CD4-positive, alpha-beta T cell treated with Interferon alpha-2 for 1 hour (primary cell): ENCODE results near the gene YWHAB.
"Not testable (repeated sequence)": the region's sequence is repeated elsewhere in the genome, so short reads cannot be mapped to it uniquely, and the experiment has no call there.

Experiments used
- DNase-seq, 2 donors: peaks; one replicate each; pipeline ENCODE4 v3.0.0-alpha.2; 2020 to 2022

Gene YWHAB

DNA sequence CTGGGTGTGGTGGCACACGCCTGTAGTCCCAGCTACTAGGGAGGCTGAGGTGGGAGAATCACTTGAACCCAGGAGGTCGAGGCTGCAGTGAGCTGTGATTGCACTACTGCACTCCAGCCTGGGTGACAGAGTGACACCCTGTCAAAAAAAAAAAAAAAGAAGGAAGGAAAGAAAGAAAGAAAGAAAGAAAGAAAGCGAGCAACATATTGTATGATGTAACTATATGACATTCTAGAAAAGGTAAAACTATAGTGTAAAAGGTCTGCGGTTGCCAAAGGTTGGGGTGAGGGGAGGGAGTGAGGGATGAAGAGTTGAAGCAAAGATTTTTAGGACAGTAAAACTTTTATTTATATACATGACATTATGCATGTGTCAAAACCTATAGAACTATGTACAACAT, 3.1 kb upstream of the YWHAB start:
- DNase-seq, result not testable (repeated sequence)

DNA sequence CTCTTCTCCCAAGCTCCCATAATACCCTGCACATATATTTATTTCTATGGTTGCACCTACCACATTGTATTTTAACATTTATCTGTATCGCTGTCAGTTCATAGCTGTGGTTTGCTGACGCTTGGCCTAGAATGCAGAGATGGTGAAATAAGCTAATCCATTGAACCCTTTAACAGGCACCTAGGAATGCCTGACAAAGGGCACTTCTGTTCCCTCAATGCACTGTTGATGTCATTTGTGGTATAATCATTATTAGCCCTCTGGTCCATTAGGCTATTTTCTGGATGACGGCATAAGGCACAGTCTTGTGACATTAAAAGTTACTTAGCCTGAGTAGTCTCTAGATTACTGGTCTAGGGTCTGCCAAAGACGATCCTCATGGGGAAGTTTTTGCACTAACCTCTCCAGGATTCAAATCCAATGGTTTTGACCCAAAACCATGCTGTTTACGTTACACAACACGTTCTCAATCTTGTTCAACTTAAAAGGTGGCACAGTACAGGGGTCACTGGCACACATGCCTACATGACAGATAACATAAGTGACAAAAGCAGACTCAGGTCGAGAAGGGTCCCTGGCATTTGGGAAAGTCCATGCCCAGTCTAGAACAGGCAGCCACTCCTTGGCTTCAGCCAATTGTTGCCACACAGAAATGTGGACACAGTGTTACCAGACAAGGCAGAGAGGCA, 2.1 kb upstream of the YWHAB start:
- DNase-seq, result no peak

DNA sequence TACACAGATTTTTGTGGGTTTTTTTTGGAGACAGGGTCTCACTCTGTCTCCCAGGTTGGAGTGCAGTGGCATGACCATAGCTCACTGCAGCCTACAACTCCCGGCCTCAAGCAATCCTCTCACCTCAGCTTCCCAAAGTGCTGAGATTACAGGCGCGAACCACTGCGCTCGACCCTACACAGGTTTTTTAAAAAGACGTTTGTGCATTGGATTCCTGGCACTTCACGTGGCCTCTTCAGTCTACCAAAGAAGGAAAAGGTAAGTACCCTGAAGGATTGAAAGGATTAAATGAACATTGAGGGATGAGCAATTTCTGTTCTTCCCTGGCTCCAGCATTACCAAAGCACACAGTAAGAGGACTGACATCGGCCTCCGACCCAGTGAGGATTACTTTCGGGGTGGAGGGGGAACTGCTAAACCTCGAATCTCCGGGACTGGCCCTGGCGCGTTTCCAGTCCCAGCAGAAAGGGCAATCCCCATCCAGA, 556 bp upstream of the YWHAB start:
- no peak for DNase-seq

DNA sequence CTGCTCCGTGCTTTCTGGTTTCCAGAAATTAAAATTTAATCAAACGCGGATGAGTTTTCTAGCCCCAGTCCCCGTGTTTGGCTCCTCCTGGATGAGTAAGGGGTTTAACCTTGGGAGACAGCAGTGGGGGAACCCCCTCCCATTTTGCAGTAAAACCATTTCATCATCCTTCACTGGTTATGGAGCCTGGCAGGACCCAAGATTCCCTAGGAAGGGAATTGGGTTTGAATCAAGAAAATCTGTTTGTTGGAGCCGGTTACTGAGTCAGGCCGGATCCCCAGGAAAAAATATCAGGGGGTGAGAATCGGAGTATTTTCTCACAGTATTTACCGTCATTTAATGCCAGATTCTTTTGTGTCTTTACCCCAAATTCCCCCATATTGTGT, 754 bp downstream of the YWHAB start:
- DNase-seq, result no peak

DNA sequence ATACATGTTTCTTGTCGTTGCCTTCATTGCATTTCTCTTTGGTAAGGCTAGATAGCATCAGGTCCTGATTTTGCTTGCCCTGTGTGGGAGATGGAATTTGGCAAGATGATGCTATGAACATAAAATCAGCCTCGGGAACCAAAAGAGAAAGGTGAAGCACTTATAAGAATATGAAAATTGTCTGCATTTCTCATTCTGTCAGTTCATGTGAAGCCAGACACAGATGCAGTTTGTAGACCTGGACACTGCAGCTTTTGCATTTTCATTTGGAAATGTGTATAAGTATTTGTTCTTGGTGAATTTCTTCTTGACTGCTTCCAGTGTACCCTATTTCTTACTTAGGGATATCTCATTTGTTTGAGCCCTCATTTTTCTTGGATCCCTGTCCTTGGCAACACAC, 1.3 kb downstream of the YWHAB start:
- no peak for DNase-seq

DNA sequence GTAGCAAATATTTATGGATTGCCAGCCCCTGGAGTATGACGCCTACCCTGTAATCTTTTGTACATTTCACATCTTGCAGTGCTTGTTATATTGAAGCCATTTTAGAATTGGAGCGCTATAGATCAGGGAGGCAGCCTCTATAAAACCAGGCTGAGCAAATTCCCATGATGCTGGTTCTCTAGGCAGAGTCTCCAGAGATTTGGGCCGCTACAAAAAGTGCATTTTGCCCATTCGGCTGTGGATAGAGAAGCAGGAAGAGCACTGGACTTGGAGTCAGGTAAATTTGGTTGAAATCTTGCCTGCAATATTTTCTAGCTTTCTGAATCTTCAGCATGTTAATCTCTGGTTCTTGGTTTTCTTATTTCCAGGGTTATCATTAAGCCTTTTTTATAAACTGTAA, 2.0 kb downstream of the YWHAB start:
- no peak for DNase-seq

DNA sequence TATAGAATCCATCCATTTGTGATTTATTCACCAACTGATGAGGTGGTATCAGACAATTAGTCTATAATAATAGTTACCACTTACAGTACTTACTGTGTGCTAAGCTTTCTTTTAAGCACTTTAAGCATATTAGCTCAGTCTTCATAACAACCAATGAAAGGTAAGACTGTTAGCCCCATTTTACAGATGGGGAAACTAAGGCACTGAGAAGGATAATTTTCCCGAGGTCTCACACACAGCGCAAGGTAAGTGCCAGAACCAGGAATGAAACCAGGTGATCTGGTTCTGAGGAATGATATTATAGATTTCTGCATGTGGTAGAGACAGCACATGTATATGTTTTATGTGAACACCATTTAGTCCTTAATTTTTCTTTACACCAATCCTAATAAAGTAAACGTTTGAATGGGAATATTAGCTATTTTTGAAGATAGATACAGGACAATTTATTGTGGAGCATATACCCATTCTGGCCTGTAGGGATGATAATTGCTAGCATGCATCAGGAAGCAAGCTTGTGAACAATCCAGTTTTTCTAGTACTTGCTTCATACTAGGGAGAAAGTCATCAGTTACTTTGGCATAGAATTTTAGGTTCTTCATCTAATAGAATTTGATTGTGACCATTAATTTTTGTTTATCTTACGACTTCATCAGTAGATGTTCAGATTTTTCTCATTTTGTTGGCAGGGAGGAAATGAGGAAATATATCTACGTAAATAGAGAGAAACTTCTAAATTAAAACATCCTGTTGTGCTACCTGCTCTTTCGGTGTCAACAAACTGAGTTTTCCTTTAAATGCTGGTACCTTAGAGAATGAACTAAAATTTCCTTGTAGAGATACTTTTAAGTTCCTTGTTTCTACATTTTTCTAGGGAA, 3.0 kb downstream of the YWHAB start:
- DNase-seq, result no peak

DNA sequence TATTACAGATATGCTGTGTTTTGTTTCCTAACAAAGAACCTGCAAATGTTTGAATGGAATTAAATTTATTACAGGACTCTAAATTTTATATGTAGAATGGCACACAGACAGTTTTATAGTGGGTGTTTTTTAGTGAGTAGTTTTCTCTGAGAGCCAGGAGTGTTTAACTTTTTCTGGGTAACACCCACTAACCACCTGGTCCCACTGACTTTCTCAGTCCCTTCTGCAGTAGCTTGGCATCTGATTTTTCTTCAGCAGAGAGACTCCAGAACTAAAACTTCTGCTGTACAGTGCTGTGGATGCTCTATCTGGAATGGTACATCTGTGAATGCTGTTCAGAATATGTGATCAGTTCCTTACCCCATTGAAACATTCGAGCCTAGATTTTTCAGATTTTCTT, 6.3 kb downstream of the YWHAB start:
- no peak for DNase-seq

DNA sequence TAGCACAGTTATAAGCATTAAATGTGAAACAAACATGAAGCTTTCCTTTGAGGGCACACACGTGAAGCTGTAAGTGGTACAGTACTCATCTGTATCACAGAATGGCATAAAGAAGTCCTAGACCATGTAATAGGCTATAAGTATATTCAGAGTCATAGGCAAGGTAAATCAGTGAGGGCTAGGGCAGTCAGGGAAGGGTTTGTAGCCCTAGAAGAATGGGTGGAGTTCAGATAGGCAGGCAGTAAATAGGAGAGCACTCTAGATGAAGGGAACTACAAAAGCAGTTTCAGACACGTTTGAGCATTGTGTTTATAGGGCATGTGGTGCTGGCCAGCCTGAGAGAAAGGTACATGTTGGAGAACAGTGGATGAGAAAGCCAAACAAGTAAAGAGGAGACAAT, 9.5 kb downstream of the YWHAB start:
- DNase-seq, result no peak

DNA sequence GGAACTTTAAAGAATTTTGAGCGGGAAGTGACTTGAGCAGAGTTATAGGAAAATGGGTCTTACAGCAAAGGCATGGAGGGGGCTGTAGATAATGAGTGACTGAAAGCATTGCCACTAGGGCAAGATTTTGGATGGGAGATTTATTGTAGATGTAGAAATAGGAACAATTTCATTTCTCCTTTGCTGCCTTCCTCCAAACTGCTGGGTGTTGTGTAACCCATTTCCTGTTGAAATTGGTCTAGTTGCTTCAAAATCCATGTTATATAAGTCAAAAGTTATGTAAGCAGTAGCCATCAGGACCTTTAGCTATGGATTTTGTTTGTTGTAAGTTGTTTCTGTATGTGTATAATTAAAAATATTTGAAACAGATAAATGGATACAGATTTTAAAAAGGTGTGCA, 11.1 kb downstream of the YWHAB start:
- peak in 1 of 2 donors; percentile 27 for DNase-seq

DNA sequence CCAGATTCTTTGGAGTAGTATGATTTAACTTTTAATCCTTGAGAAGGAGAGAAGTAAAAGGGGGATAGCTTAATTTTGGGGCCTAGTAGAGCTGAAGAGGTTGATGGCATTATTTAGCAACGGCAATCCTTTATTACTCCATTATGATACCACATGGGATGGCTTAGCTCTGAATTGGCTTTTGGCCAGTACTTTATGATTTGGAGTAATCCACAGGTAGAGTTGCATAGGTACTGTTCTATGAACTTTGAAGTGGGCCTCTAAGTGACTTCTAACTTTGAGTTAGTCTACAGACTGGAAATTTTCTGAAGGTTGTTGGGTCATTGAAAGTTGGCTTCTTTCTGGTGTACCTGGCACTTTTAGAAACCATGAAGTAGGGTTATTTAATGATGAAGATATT, 11.6 kb downstream of the YWHAB start:
- no peak for DNase-seq

DNA sequence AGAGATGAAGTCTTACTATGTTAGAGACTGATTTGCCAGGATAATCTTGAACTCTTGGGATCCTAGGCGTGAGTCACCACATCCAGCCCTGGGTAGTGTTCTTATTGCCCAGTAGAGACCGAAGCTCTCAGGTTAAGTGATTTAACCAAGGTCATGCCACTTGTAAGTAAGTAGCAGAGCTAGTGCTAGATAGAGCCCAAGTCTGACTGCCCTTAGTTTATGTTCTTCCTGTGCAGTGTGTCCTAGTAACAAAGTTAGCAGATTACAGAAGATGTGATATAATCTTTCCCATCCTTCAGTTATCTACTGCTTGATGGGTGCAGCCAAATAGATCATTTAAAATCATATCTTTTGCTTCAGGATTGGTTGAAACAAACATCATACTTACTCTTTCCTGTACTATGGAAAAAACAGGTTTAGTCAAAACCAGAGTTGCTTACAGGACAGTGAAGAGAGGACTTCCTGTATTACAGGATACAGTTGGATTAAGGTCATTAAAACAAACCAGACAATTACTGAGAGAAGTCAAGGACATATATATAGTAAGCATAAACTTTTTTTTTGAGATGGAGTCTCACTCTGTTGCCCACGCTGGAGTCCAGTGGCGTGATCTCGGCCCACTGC, 14.8 kb downstream of the YWHAB start:
- DNase-seq, result no peak

DNA sequence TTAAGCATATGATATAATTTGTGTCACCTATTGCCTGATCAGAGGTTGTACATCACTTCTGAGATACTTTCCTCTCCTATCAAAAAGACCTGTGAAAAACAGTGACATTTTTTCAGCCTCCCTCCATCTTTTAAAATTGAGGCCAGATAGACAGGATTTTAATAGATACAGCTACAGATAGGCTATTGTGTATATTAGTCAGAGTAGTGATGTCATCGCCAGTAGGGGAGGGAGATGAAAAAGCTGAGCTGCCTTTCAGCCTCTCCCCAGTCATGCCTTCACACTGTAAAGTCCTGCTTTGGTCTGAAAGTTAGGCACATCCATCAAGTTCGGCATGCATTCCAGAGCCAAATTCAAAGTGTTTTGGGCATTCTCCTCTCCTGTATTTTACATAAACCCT, 16.5 kb downstream of the YWHAB start:
- DNase-seq, result no peak

DNA sequence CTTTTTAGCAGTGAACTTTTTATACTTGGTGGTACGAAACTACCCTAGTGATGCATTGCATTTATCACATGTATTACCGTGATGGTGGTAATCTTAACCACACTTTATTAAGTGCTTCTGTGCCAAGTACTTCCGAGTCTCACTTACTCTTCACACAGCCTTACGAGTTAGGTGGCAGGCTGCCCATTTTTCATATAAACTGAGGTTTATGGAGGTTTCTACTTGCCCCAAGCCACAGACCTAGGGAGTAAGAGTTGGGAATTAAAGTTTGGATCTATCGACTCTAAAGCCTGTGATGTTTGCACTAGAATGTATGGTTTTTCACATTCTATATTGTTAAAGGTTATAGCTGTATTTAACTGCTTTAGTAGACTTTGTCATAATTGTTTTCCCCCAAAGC, 18.9 kb downstream of the YWHAB start:
- no peak for DNase-seq

DNA sequence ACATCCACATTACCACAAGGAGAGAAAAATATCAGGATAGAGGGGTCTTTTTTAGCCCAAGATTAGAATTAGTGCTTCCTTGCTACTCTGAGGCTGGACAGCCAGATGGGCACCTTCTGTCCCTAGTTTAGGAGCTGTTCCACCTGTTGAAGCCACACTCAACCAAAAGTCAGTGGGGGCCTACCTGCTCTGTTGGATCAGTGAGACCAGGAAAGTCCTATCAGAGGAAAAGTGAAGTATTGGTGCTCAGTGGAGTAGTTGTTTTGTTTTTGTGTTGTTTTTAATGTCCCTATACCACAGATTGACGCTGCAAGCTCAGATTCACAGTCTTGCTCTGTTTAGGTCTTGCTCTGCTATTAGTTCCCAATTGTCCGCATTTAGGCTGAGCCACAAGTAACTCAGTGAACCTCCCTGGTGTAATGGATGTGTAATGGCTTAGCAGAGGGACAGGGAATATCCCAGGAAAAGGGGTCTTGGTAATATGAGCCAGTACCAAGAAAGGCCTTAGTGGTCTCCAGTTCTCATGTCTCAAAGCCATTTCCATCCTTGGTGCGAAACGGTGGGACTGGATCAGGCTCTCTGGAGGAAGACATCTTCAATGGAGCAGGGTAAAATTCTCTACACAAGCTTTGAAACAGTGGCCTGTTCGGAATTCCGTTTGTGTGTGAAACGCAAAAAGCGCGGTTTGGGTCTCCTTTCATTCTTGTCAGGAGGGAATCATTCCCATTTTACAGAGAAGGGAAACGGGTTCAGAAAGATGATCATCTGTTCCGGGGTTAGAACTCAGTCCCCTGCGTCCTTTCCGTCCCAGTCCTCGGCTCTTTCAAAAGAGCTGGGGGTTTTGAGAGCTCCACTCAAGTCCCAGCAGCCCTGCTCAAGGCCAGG, 23.7 kb downstream of the YWHAB start:
- no peak for DNase-seq

DNA sequence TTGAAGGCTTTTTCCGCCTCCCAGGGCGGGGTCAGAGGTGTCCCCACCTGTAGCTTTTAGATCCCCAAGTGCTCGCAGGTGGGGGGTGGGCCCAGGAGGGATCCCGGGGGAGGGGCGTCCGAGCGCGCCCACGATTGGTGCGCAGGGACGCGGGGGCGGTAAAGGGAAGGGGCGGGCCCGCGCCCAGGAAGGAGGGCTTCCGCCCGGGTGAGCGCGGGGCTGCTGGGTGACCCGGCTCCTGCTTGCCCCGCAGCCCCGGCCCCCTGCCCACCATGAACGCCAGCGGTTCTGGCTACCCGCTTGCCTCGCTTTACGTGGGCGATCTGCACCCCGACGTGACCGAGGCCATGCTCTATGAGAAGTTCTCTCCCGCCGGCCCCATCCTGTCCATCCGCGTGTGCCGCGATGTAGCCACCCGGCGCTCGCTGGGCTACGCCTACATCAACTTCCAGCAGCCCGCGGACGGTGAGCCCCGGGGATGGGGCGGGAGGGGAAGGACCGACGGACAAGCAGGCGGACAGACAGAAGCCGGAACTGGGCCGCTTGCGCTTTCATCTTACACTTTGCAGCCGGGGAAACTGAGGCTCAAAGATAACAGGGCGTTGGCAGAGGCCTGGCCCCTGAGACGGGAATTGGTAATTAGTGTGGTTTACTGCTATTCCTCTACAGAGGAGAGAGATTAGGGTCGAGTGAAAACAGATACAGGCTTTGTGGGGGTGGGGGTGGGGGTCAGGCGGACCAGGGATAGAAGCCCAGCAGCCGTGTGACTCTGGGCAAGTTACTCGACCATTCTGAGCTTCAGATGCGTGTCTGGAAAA, 24.6 kb downstream of the YWHAB start, which contains the start of gene PABPC1L:
Gene PABPC1L (plus strand): TSS at position 189 of the 818 bp plus-strand sequence. CDS start 84 bp downstream, at position 273.
- peak; percentile 71 to 84 for DNase-seq

DNA sequence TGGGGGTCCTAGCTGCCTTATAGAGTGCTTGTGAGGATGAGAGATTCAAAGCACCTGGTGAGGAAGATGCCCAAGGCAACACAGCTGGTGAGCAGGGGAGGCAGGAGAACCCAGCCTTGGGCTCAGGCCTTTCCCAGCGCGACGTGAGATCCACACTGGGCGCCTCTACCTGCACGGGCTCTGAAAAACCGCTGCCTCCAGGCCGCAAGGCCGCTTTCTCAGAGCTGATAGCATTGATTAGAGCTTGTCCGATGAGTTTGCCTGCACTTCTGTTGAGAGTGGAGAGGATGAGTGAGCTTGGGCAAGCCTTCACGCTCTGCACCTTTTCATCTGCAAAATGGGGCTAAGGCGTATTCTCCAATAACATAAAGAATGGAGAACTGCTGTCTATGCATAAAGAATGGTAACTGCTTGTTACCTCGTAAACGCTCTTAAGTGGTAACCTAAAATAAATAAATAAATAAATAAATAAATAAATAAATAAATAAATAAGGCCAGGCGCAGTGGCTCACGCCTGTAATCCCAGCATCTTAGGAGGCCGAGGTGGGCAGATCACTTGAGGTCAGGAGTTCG, 25.3 kb downstream of the YWHAB start:
- no peak for DNase-seq

DNA sequence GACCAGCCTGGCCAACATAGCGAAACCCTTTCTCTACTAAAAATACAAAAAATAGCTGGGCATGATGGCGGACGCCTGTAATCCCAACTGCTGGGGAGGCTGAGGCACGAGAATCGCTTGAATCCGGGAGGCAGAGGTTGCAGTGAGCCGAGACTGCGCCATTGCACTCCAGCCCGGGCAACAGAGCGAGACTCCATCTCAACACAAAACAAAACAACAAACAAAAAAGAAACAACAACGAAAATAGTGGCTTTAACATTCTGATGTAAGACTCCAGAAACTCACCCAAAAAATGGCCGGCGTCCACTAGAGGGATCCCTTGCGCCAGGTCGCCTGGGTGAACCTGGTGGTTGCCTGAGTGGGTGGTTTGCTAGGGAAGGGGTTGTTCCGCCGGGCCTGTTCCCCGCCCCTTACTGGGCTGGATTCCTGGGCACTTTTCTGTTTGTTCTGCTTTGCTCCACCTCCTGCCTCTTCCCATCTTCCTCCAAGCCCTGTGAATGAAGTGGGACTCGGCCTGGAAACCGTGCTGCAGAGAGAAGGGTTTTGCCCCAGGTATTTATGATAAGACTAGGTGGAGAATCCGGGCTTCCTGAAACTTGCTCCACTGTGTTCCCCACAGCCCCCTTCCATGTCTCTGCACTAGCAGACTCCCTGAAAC, 25.9 kb downstream of the YWHAB start:
- peak; percentile 38 to 50 for DNase-seq

DNA sequence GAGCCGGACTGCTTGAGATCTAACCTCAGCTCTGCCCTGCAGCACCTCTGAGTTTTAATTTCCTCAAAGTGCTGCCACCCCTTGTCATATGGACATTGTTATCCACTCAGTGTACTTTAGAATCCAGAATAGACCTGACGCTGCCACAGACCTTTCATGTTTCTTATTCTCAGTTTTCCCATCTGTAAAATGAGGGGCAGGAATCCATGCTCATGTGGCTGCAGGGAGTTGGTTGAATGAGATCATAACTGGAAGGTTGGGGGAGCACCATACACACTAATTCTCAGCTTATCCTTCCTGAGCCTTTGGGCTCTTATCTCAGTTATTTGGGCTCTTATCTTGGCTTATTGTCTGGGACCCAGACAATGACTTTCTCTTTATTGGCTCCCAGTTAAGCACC, 26.7 kb downstream of the YWHAB start:
- DNase-seq, result no peak

DNA sequence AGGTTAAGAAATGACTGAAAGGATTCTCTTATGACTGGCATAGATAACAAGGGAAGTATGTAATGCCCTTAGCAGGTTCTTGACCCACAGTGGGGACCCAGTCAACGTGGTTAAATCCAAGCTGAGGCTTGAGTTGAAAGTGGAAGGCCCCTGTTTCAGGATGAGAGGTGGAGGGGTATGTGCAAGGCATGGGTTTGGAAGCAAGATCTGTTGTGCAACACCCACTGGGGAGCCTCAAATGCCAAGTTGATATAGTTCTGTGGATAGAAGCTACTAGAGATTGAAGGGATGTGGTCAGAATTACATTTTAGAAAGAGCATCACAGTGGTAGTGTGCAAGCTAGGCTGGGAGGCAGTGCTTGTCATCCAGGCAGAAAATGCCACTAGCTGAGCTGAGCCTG, 29.4 kb downstream of the YWHAB start:
- no peak for DNase-seq

DNA sequence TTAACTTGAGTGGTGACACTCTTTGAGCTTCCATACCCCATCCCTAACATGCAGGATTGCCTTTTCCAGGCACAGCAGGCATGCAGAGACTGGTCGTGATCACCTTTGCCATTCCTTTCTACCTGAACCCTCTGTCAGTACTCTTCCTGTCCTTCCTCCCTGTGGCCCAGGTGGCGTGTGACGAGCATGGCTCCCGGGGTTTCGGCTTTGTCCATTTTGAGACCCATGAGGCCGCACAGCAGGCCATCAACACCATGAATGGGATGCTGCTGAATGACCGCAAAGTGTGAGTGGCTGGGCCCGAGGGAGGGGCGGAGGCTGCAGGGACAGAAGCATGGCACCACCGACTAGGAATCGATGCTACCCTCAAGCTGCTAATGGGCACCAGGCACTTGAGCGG, 31.1 kb downstream of the YWHAB start:
- DNase-seq, result no peak
